ENCODE data around the gene FAM171A1.

DNA sequence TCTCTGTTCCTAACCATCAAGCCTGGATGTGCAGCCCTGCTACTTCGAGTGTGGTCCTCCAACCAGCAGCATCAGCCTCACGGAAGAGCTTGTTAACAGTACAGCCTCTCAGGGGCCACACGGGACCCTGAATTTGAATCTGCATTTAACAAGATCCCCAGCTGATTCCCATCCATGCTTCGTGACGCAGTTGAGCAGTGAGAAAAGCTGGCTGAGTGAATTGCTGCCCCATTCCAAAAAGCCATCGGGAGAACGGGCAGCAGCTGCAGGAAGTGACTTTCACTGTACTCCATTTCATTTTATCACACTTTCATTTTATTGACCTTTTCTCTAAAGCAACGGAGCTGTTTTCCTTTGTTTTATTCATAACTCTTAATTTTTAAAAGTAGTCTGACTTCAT is 22.5 kb downstream of the FAM171A1 start:
- TF ChIP-seq, protein P1, sequence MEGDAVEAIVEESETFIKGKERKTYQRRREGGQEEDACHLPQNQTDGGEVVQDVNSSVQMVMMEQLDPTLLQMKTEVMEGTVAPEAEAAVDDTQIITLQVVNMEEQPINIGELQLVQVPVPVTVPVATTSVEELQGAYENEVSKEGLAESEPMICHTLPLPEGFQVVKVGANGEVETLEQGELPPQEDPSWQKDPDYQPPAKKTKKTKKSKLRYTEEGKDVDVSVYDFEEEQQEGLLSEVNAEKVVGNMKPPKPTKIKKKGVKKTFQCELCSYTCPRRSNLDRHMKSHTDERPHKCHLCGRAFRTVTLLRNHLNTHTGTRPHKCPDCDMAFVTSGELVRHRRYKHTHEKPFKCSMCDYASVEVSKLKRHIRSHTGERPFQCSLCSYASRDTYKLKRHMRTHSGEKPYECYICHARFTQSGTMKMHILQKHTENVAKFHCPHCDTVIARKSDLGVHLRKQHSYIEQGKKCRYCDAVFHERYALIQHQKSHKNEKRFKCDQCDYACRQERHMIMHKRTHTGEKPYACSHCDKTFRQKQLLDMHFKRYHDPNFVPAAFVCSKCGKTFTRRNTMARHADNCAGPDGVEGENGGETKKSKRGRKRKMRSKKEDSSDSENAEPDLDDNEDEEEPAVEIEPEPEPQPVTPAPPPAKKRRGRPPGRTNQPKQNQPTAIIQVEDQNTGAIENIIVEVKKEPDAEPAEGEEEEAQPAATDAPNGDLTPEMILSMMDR (IDR thresholded peaks at IDR 0.05) = no peak
- TF ChIP-seq TCF7L2 (IDR thresholded peaks at IDR 0.05; ENCODE audit: low read depth, low read length) = no peak
- no peak for TF ChIP-seq SIN3A (IDR thresholded peaks at IDR 0.05; ENCODE audit: borderline replicate concordance, insufficient read depth, low read depth, low read length)
- no peak for TF ChIP-seq POLR2AphosphoS5 (IDR thresholded peaks at IDR 0.05; ENCODE audit: low read depth, low read length)
- TF ChIP-seq REST (IDR thresholded peaks at IDR 0.05; ENCODE audit: insufficient read depth in 1 of 2, low read depth in 2 of 2, low read length in 1 of 2) = no peak
